OCI-LY3 (cell line): Measurements from ENCODE around the gene FAM25G.
A peak's percentile ranks its signal among the peaks of the same experiment; 100 is the strongest.
"Not testable (repeated sequence)": the region's sequence is repeated elsewhere in the genome, so short reads cannot be mapped to it uniquely, and the experiment has no call there.

Experiments
- H2AFZ ChIP-seq: fragments of 200-600, 300-600 bp; shearing (Covaris generic); 2 replicates; pipeline ENCODE4 v1.6.0; 2014; ENCODE audit warnings: antibody characterized with exemption, low read depth, low read length
- H3K27ac ChIP-seq: fragments of 200-600, 300-600 bp; sonication (generic); 2 replicates; pipeline ENCODE4 v1.5.1; 2014; ENCODE audit warnings: mild to moderate bottlenecking, low read length, moderate library complexity, mixed read lengths
- H3K27me3 ChIP-seq: fragments of 200-600, 300-600 bp; sonication (generic); 2 replicates; pipeline ENCODE4 v1.6.1; 2014; ENCODE audit warnings: low read depth, low read length, mixed read lengths
- H3K36me3 ChIP-seq: fragments of 200-600, 300-600 bp; sonication (generic); replicated peaks from 2 replicates; pipeline ENCODE3; 2014; ENCODE audit warnings: low read depth, low read length, mixed read lengths
- H3K4me1 ChIP-seq: fragments of 300-600, 200-600 bp; sonication (generic); 2 replicates; pipeline ENCODE4 v1.6.1; 2014; ENCODE audit warnings: low read length, mixed read lengths
- H3K4me2 ChIP-seq: fragments of 200-600, 300-600 bp; sonication (generic); 2 replicates; pipeline ENCODE4 v1.6.1; 2014; ENCODE audit warnings: low read length, mixed read lengths
- H3K4me3 ChIP-seq: fragments of 300-600, 200-600 bp; sonication (generic); 2 replicates; pipeline ENCODE4 v1.5.1; 2014; ENCODE audit warnings: antibody characterized with exemption, mild to moderate bottlenecking, low read length, moderate library complexity
- H3K79me2 ChIP-seq: fragments of 300-600, 200-600 bp; shearing (Covaris generic); 2 replicates; pipeline ENCODE4 v1.6.1; 2014; ENCODE audit warnings: mild to moderate bottlenecking, low read length, mixed read lengths
- H3K9ac ChIP-seq: fragments of 300-600, 200-600 bp; shearing (Covaris generic); 2 replicates; pipeline ENCODE4 v1.6.0; 2014; ENCODE audit warnings: mild to moderate bottlenecking, low read length, moderate library complexity
- H3K9me3 ChIP-seq: fragments of 200-600, 300-600 bp; shearing (Covaris generic); 2 replicates; pipeline ENCODE4 v1.6.1; 2014; ENCODE audit warnings: low read length, mixed read lengths; ENCODE audit not compliant: insufficient read depth
- H4K20me1 ChIP-seq: fragments of 200-600, 300-600 bp; sonication (generic); 2 replicates; pipeline ENCODE4 v1.6.1; 2016; ENCODE audit warnings: low read length, mixed read lengths; ENCODE audit not compliant: insufficient read depth
- CTCF ChIP-seq: fragments of 200-600, 300-600 bp; sonication (generic); IDR thresholded peaks from 2 replicates; pipeline ENCODE4 v1.5.1; 2014; ENCODE audit warnings: antibody characterized with exemption, low read length, low read depth

Gene FAM25G

DNA sequence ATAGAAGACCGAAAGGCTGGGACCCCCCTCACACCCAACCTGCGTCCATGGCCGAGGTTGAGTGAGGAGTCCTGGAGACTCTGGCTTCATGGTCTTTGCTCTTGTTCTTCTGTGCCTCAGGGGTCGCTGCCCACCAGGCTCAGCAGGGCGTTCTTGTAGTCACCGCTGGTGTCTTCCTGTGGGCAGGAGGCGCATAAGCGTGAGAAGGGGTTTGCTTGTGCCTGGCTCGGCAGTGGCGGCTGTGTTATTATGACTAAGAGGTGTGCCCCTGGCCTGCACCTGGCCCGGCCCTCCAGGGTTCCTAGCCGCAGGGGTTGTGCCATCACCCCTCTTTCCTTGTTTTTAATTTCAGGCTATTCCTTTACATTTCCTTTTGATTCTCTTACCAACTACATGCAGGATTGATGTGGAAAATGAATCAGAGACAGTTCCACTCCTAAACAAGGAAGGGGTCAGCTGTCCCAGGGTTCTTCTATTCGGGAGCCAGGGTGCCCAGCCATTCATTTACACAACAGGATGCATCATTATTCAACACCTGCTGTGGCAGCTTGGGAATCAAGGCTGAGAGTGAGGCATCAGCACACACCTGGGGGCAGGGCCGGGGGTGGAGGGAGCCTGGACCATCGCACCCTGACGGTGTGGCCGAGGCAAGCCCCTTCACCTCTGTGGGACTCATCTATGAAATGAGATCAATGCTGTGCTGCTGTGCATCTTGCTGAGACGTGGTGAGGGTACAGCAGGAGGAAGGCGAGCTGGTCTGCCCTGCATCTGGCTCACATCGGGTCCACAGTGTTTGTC is 22.6 kb downstream of the FAM25G start:
- not testable (repeated sequence) for H3K27ac ChIP-seq, H3K4me1 ChIP-seq, H3K4me2 ChIP-seq, H2AFZ ChIP-seq, H3K36me3 ChIP-seq, H3K79me2 ChIP-seq, H3K4me3 ChIP-seq, H4K20me1 ChIP-seq, H3K9ac ChIP-seq, H3K27me3 ChIP-seq, H3K9me3 ChIP-seq

DNA sequence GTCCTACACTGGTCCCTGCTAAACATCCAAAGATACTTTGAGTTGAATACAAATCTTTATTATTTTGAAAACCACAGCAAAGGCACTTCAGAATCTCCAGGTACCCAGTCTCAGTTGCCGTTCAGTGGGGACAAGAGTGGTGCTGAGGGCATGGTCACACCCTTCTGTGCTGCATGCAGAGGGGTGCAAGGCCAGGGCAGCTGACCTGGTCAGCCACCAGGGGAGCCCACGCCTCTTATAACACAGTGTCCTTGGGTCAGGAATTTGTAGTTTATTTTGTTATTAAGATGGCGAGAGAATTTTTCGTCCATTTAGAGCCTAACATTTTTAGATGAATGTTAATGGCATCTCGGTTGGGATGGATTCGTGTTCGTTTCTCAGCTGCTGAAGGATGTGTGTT is 23.5 kb downstream of the FAM25G start:
- not testable (repeated sequence) for H2AFZ ChIP-seq, H3K79me2 ChIP-seq, H3K4me3 ChIP-seq, H3K9me3 ChIP-seq, H3K27ac ChIP-seq, H3K9ac ChIP-seq, H4K20me1 ChIP-seq, H3K27me3 ChIP-seq, H3K4me2 ChIP-seq, H3K4me1 ChIP-seq, H3K36me3 ChIP-seq

DNA sequence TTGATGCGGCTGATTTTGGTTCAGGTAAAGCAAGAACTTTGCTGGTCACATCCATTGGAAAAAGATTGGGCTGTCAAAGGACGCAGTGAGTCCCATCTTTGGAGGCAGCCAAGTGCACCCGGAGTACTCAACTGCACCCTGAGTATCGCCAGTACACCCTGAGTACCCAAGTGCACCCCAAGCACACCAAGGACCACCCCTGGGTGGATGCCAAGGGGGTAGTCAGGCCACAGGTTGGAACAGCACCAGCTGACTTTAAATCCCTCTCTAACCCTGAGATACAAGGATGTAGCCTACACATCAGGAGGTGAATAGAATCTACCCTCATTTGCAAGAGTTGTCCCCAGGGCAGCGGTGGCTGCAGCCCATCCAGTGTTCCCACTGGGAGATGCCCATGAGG is 24.0 kb downstream of the FAM25G start:
- H3K27ac ChIP-seq, H3K79me2 ChIP-seq, H3K4me3 ChIP-seq, H3K9me3 ChIP-seq, H4K20me1 ChIP-seq, H3K36me3 ChIP-seq, H3K4me2 ChIP-seq, H3K27me3 ChIP-seq, H3K4me1 ChIP-seq, H2AFZ ChIP-seq, H3K9ac ChIP-seq: not testable (repeated sequence)

DNA sequence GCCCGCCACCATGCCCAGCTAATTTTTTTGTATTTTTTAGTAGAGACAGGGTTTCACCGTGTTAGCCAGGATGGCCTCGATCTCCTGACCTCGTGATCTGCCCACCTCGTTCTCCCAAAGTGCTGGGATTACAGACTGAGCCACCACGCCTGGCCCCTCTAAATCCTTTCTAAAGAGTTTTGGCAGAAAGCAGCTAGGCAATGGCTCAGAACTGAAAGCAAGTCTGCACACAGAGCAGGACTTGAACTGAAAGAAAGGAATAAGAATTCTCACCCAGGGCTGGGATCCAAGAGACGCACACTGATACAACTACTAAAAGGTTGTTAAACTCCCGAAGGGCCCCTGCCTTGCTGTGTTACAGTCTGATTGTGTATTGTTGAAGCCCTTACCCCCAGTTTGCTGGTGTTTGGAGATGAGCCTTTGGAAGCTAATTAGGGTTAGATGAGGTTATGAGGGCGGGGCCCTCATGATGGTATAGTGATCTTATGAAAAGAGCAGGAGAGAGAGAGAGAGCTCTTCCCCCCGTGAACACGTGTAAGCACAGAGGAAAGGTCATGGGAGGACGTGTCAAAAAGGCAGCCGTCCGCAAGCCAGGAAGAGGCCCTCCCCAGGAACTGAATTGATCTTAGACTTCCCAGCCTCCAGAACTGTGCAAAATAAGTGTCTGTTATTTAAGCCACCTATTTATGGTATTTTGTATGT is 26.1 kb downstream of the FAM25G start:
- H3K9me3 ChIP-seq, result not testable (repeated sequence)

DNA sequence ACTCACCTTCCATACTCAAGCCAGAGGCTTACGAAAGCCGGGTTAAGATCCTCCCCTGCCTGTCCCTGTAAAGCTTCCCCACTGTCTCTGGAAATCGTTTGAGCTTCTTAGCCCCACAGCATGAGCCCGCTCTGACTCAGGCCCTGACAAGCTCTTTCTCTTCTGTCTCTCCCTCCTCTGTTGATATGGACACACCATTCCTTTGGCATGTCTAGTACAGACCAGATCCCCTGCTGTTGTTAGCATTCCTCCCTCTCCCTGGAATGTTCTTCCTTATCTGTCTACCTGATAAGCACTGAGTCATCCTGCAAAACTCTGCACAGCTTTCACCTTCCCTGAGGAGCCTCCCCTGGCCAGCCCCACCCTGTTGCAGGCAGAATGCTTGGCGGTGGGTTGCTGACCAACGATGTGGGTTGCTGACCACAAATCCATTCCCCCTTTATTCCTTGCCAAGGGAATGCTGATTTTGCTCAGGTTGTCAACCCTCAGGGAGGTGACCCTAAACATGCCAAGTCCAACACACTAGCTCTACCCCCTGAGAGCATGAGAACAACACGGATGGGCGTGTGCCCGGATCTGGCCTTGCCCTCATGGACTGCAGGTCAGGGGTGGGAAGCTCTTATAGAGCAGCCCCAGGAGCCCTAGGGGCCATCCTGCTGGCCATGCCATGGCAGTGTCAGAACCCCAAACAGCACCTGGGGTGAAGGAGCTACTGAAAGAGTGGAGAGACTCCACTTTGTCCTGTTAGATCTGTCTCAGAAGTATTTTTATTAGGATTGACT is 28.7 kb downstream of the FAM25G start:
- not testable (repeated sequence) for H3K4me3 ChIP-seq, H3K9ac ChIP-seq, H3K36me3 ChIP-seq, H3K79me2 ChIP-seq, H3K4me1 ChIP-seq, H4K20me1 ChIP-seq, H3K27me3 ChIP-seq, H3K9me3 ChIP-seq, H2AFZ ChIP-seq, H3K27ac ChIP-seq, H3K4me2 ChIP-seq

More for the DNA sequence above, 26.1 kb downstream of the FAM25G start:
- not testable (repeated sequence) for H2AFZ ChIP-seq, H3K27me3 ChIP-seq, H3K9ac ChIP-seq, H4K20me1 ChIP-seq, H3K79me2 ChIP-seq, H3K36me3 ChIP-seq, H3K4me2 ChIP-seq, H3K4me3 ChIP-seq, H3K4me1 ChIP-seq, H3K27ac ChIP-seq

GRCh38 chr10:47461261-47461687 is 30.2 kb downstream of the FAM25G start:
- not testable (repeated sequence) for H3K9me3 ChIP-seq, H2AFZ ChIP-seq, H3K4me1 ChIP-seq, H3K27me3 ChIP-seq, H3K27ac ChIP-seq, H3K9ac ChIP-seq, H4K20me1 ChIP-seq, H3K79me2 ChIP-seq, H3K36me3 ChIP-seq
- H3K4me3 ChIP-seq, result peak overlapping the region; percentile 56; the same call in 1 of the 2 replicates
- peak; percentile 25 for TF ChIP-seq CTCF
- H3K4me2 ChIP-seq, result peak overlapping the region; percentile 43
